Spinal cord (tissue), 10 donors: ENCODE data around the gene POPDC3. TPM values are rescaled to one million over a fixed set of nuclear protein-coding genes. Genes with fewer than 3 reads are reported as not detected.

Experiments
- DNase-seq, 6 donors: peaks; one replicate each; pipeline versions ENCODE4 v3.0.0 to v3.0.0-alpha.2; 2013 to 2015; ENCODE audit warnings: low spot score in 6 of 6, low read depth in 4 of 6
- H3K27ac ChIP-seq: one replicate; pipeline ENCODE4 v1.5.1; 2013; ENCODE audit warnings: low read depth, low read length, control low read depth
- H3K27me3 ChIP-seq: one replicate; pipeline ENCODE4 v1.6.1; 2013; ENCODE audit warnings: low read length; ENCODE audit not compliant: control insufficient read depth, insufficient read depth
- H3K36me3 ChIP-seq: one replicate; pipeline ENCODE4 v1.6.1; 2013; ENCODE audit warnings: low read length; ENCODE audit not compliant: control insufficient read depth, insufficient read depth
- H3K4me1 ChIP-seq: one replicate; pipeline ENCODE4 v1.6.1; 2013; ENCODE audit warnings: low read length; ENCODE audit not compliant: control insufficient read depth, insufficient read depth
- H3K4me3 ChIP-seq: one replicate; pipeline ENCODE4 v1.5.1; 2013; ENCODE audit warnings: low read depth, low read length, control low read depth
- H3K9me3 ChIP-seq: one replicate; pipeline ENCODE4 v1.6.1; 2013; ENCODE audit warnings: low read length; ENCODE audit not compliant: control insufficient read depth, insufficient read depth
- WGBS: methylation state at CpG from one replicate; pipeline ENCODE4 v1.1.5; 2013; ENCODE audit warnings: missing lambda C conversion rate; ENCODE audit not compliant: insufficient coverage; 5-methylcytosine and 5-hydroxymethylcytosine counted together
- polyA plus RNA-seq, 2 donors: library from polyadenylated mRNA; unstranded; fragments of 120-200 nt; gene quantifications; one replicate each; pipeline ENCODE4 v1.2.1, GENCODE V29; 2013; ENCODE audit not compliant: insufficient read length in 2 of 2
- total RNA-seq, 2 donors: library from RNA; depleted of rRNA in 1 of 2; stranded (reverse); fragments of 120-200 nt in 1 of 2; fragments of >200 nt in 1 of 2; gene quantifications; one replicate each; pipeline versions ENCODE4 v1.2.3 to v1.2.4, GENCODE V29; 2013 to 2014
- donor health status: healthy.

Gene POPDC3
- total and polyA plus RNA-seq, 4 donors, result 1.8 to 9.0 (median 5.3) TPM

DNA sequence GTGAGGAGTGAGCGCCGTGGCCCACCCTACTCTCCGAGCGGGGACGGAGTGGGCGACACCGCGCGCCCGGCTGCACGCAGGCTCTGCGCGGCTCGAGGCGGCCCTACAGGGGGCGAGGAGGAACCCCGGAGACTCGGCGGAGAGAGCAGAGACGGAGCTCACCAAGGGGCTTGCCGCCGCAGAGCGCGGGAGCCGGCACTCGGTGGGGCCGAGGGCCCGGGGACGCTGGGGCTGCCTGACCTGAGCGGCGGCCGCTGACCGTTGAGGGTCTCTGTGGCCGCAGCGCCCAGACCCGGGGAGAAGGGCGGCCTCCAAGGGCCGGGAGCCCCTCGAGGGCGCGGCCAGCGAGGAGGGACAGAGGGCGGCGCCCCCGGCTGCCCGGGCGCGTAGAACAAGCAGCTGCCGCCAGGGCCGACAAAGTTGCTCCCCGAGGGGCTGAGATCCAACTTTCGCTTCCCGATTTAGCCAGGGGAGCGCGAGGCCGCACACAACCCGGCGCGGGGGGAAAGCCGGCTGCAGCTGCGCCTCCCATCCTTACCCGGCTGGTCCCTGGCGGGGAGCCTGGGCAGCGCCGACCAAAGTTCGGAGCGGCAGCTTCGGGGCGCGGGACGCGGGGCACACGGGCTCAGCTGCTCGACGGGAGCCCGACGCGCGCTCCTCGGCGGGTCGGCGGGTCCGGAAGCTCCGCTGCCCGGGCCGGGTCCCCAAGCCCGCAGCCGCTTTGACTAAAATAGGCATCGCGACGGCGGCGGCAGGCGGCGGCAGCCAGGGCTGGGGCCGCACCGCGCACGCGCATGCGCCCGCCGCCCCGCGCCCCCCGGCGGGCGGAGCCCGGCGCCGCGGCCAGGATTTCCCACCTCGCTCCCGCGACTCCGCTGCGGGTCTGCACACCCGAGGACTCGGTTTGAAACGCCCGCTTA is 43.1 kb downstream of the POPDC3 start:
- Histone ChIP-seq H3K4me3 (peak overlapping the region; percentile 59), H3K27me3 (peaks cover 2% of the 10 kb centered on the region), H3K9me3 (no peaks in the 10 kb centered on the region), H3K36me3 (no peaks in the 10 kb centered on the region), H3K4me1 (peaks cover 6% of the 10 kb centered on the region), H3K27ac (no peak overlapping the region)
- under 1% methylated on average over 122 of the region's 122 CpGs for WGBS
- peak in 4 of 6 donors; percentile 26 to 81 (median 54) for DNase-seq

GRCh38 chr6:105135907-105136430 is 43.8 kb downstream of the POPDC3 start:
- peak in 3 of 6 donors; percentile 2 to 48 (median 37) for DNase-seq
- no peaks in the 10 kb centered on the region for H3K9me3 ChIP-seq
- peak overlapping the region; percentile 59 for H3K4me3 ChIP-seq
- H3K4me1 ChIP-seq, result peaks cover 6% of the 10 kb centered on the region
- H3K27ac ChIP-seq, result no peak overlapping the region
- no peaks in the 10 kb centered on the region for H3K36me3 ChIP-seq
- 3% methylated on average over 23 of the region's 24 CpGs for WGBS
- peaks cover 2% of the 10 kb centered on the region for H3K27me3 ChIP-seq

DNA sequence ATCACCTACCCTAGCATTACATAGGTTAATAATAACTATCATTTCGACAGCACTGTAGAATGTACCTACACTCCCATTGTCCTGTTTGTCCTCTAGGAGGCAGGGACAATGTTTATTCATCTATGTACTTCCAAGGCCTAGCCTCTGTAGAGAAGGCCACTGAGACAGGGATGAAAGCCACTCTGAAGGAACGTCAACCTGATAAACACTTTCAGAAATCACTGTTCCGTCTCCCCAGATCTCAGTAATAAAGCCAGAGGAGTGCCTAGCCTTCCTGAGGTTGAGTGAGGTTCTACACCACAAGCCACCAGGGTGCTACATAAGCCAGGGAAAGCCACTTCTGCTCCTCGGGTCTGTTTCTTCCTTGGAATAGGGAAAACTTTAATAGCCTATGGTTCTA is 44.8 kb downstream of the POPDC3 start:
- Histone ChIP-seq H3K27ac (no peak overlapping the region), H3K4me3 (no peak overlapping the region), H3K9me3 (no peaks in the 10 kb centered on the region), H3K4me1 (peaks cover 6% of the 10 kb centered on the region), H3K36me3 (no peaks in the 10 kb centered on the region), H3K27me3 (peaks cover 2% of the 10 kb centered on the region)
- peak in 1 of 6 donors; percentile 23 for DNase-seq
- 88% methylated on average over 3 of the region's 4 CpGs for WGBS

GRCh38 chr6:105122717-105123116 is 57.1 kb downstream of the POPDC3 start:
- H3K4me1 ChIP-seq, result no peaks in the 10 kb centered on the region
- DNase-seq, result no peak
- no peaks in the 10 kb centered on the region for H3K9me3 ChIP-seq
- WGBS, result no CpG with 5 or more reads among the region's 6 CpGs
- no peak overlapping the region for H3K27ac ChIP-seq
- no peaks in the 10 kb centered on the region for H3K36me3 ChIP-seq
- no peak overlapping the region for H3K4me3 ChIP-seq
- H3K27me3 ChIP-seq, result no peaks in the 10 kb centered on the region

- no CpG with 5 or more reads among the region's 3 CpGs for WGBS
- H3K36me3 ChIP-seq, result no peaks in the 10 kb centered on the region
- DNase-seq, result peak in 1 of 6 donors; percentile 49
- no peak overlapping the region for H3K27ac ChIP-seq
- no peaks in the 10 kb centered on the region for H3K9me3 ChIP-seq
- H3K4me3 ChIP-seq, result no peak overlapping the region
- H3K4me1 ChIP-seq, result no peaks in the 10 kb centered on the region
- H3K27me3 ChIP-seq, result no peaks in the 10 kb centered on the region
Measured at GRCh38 chr6:105121981-105122380, 57.8 kb downstream of the POPDC3 start.

GRCh38 chr6:105120570-105120969 is 59.2 kb downstream of the POPDC3 start:
- H3K4me3 ChIP-seq, result no peak overlapping the region
- H3K36me3 ChIP-seq, result no peaks in the 10 kb centered on the region
- no peaks in the 10 kb centered on the region for H3K9me3 ChIP-seq
- H3K4me1 ChIP-seq, result no peaks in the 10 kb centered on the region
- H3K27me3 ChIP-seq, result no peaks in the 10 kb centered on the region
- 41% methylated on average over 2 of the region's 5 CpGs for WGBS
- no peak overlapping the region for H3K27ac ChIP-seq
- DNase-seq, result no peak

GRCh38 chr6:105116150-105116549 is 63.7 kb downstream of the POPDC3 start:
- 55% methylated on average over 3 of the region's 5 CpGs for WGBS
- no peaks in the 10 kb centered on the region for H3K27me3 ChIP-seq
- H3K36me3 ChIP-seq, result no peaks in the 10 kb centered on the region
- DNase-seq, result no peak
- no peaks in the 10 kb centered on the region for H3K4me1 ChIP-seq
- no peak overlapping the region for H3K27ac ChIP-seq
- no peaks in the 10 kb centered on the region for H3K9me3 ChIP-seq
- no peak overlapping the region for H3K4me3 ChIP-seq

DNA sequence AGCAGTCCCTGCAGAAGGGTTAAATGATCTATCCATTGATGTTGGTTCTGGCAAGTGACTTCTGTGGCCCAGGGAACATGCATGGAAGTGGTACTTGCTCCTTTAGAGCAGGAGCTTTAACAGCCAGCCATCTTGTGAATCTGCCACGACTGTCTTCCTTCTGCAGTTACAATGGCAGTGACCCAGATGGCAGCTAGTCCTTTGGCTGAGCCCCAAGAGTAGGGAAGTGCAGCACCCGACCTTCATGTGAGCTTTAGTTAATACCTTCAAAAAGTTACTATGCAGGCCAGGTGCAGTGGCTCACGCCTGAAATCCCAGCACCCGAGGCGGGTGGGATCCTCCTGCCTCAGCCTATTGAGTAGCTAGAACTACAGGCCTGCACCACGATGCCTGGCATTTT is 66.4 kb downstream of the POPDC3 start:
- H3K27me3 ChIP-seq, result no peaks in the 10 kb centered on the region
- no peak for DNase-seq
- no peaks in the 10 kb centered on the region for H3K4me1 ChIP-seq
- H3K9me3 ChIP-seq, result no peaks in the 10 kb centered on the region
- no peaks in the 10 kb centered on the region for H3K36me3 ChIP-seq
- 72% methylated on average over 4 of the region's 6 CpGs for WGBS
- no peak overlapping the region for H3K4me3 ChIP-seq
- H3K27ac ChIP-seq, result no peak overlapping the region

- no CpG with 5 or more reads among the region's 1 CpG for WGBS
- Histone ChIP-seq H3K27ac (no peak overlapping the region), H3K4me1 (no peaks in the 10 kb centered on the region), H3K27me3 (no peaks in the 10 kb centered on the region), H3K9me3 (no peaks in the 10 kb centered on the region), H3K4me3 (no peak overlapping the region), H3K36me3 (no peaks in the 10 kb centered on the region)
- no peak for DNase-seq
Measured at GRCh38 chr6:105112577-105112976, 67.2 kb downstream of the POPDC3 start.

GRCh38 chr6:105111871-105112270 is 67.9 kb downstream of the POPDC3 start:
- Histone ChIP-seq H3K9me3 (no peaks in the 10 kb centered on the region), H3K27ac (no peak overlapping the region), H3K4me3 (no peak overlapping the region), H3K36me3 (no peaks in the 10 kb centered on the region), H3K27me3 (no peaks in the 10 kb centered on the region), H3K4me1 (no peaks in the 10 kb centered on the region)
- DNase-seq, result no peak
- 83% methylated on average over 1 of the region's 2 CpGs for WGBS
